HG03520 (cell line): ENCODE data around the gene DPYD.
"Not testable (repeated sequence)": the region's sequence is repeated elsewhere in the genome, so short reads cannot be mapped to it uniquely, and the experiment has no call there.

Experiments
- ATAC-seq: cut with Tn5 transposase; IDR thresholded peaks from one replicate; pipeline ENCODE4 v1.9.1; 2021; ENCODE audit warnings: mild to moderate bottlenecking, moderate library complexity; ENCODE audit not compliant: unreplicated experiment

DPYD gene

GRCh38 chr1:97245026-97245425 lies 675.8 kb downstream of the DPYD start:
- ATAC-seq = no peak

DNA sequence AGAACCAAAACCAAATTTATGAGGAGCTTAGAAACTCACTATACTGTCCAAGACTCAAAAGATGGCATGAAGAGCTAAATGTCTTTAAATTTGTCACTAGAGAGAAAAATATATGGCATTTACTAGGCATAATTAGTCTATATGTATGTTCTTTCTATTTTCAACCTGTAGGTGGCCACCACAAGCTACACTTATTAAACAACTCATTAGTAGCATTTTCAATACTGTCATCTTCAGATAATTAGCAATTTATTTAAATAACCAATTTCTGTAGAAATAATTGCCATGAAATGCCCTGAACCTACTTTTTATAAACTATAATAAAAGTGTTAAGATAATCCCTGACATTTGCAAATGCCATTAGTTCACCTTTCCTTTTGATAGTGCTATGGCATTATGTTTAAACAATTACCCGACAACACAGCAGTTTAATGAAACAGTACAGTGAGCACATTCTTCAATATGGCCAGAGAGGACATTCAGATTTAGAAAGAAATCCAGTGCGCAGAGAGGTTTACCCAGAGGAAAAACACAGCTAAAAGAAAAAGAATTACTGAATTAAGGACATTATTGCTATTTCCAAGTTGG lies 676.8 kb downstream of the DPYD start:
- no peak for ATAC-seq

DNA sequence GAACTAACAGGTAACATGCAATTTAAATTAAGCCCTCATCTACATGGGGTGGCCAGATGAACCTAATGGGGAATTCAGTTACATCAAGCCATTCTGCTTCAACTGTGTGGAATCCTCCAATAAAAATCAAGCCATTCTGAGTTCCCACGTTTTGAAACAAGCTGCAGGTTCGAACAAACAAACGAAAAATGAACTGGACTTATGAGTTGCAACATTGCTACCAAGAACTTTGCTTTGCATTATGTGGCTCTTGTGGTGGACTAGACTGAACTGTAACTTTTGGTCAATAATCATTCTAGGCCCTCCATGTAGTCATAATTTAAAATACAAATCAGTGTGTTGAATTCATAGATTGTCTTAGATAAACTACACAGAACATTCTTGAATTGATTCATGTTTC lies 682.0 kb downstream of the DPYD start:
- no peak for ATAC-seq

- ATAC-seq = not testable (repeated sequence)
Observed at GRCh38 chr1:97231354-97231753, 689.5 kb downstream of the DPYD start.

DNA sequence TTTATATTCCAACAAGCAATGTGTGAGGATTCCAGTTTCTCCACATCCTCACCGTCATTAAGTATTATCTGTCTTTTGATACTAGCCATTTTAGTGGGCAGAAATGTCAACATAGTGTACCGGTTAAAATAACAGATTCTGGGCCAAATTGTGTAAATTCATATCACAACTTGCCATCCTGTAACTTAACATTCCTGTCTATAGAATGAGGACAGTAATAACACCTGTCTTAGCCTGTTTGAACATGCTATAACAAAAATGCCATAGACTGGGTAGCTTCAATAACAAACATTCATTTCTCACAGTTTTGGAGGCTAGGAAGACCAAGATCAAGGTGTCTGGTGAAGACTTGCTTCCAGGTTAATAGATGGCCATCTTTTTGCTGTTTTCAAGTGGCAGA lies 708.2 kb downstream of the DPYD start:
- ATAC-seq = no peak

- ATAC-seq = no peak
Observed at GRCh38 chr1:97210307-97210706, 710.5 kb downstream of the DPYD start.

DNA sequence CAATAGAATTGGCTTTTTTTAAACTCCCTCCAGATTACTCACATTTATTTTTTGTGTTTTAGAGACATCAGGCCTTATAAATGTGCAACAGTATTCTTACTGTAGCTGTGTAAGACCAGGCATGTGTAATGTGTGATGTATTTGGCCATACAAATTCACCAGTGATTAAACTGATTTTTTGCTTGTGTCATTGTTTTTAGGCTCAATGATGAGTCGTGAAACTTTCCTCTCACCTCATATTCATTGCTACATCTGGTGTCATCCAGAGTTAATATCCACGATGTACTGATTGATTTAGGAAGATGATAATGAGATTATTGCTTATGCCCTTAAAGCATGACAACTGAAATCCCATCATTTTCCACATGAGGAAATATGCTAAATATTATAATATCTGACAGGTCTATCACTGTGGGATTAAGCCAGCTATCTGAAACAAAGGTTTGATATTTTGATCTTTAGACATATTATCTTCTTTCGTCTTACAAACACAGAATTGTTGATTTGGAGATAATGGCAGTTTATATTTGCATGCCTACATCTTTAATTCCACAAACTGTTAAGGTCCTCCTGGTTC lies 711.4 kb downstream of the DPYD start:
- no peak for ATAC-seq

DNA sequence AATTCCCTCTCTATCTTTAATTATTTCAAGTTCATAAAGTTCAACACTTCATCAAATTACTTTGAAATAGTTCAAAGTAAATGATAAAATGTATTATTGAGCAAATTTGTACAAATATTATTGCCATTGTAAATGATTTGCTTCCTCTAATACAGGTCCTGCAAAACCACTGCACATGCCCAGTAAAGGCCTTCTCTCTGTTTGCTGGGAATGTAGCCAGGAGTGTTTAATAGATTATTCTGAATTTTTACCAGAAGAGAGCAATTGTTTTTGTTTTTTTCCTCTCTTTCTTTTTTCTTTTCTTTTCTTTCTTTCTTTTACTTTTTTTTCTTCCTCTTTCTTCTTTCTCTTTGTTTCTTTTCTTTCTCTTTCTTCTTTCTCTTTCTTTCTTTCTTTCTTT lies 713.0 kb downstream of the DPYD start:
- ATAC-seq = no peak

DNA sequence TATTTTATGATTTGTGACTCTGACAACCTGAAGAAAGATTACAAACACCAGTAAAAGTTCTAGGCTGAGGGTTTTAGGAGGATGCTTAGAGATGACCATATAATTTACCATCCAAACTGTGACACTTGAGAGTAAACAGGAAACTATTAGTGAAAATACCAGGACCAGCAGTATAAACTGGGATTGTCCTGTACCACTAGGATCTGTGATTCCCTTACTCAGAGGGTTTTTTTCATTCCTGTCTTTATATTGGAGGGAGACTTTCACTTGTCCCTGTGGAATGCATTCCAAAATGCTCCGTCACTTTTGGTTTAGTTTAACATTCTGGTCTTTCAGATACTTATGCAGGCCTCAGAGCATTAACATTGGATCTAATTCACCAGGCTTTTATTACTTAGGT lies 716.4 kb downstream of the DPYD start:
- no peak for ATAC-seq

DNA sequence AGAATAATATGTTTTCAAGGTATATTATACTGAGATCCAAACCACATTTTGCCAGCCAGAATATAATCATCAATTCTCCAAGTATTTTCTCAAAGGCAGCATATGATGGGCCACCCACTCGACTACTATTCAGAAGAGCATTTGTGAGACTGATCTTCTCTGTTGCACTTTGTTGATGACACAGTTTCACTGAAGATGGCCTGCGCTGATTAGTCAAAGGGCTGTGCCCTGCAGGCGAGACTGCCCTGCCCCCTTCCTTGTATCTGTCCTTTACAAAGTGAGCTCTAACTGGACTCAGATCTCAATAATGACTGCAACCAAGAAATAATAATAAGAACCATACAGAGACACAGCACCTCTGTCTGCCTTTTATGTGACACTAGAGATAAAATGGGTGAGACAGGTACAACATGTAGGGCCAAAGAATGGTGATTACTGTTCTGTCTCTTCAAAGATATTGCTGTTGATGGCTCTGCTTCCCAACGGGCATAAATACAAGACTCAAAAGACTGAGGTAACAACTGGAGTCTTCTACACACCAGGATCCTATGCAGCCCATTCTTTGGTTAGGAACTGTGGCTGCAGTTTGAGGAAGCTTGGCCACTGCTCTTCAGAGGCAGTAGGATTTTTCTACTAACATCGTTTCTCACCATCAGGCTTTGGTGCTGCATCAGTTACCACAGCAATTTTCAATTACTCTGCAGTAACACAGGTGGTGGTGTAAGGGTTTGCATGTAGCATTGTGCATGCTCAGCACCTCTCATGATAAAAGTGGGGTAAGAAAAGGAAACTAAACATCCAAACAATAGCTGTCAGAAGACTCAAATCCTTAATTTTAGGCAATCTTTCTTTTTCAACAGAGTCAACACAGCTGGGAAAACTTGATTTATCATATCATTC lies 718.1 kb downstream of the DPYD start:
- ATAC-seq = no peak

DNA sequence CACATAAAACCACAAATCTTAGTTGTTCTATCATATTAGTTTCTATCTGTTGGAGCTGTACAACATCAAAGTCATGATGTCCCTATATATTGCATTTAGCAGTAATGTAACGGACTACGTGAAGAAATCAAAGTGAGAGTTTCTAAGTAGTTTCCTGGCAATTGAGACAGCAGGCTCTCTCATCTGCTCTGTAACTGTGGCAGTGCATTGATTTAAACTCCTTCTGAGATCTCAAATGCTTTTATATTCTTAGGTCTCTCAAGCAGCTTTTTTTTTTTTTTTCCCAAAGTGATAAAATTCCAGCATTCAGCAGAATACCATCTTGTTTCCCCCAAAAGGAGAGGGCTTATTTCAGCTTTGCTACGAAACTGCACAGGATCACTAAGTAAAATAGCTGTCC lies 719.2 kb downstream of the DPYD start:
- ATAC-seq = no peak

DNA sequence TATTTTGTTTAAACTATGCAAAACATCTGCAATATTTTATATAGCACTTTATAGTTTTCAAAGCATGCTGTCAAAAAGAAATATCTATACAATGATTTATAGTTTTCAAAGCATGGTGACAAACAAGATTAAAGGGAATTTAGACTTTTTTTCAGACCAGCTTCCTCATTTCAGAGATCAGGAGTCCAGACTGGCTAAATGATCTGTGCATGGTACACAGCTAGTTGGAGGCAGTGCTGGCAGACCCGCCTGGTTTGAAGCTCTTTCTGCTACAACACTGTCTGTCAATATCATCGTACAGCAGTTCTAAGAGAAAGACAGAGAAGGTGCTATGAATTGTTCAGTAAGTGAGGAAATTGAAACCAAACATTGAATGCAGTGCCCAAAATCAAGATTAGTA lies 720.2 kb downstream of the DPYD start:
- no peak for ATAC-seq

- no peak for ATAC-seq
Observed at GRCh38 chr1:97196825-97197516, 723.9 kb downstream of the DPYD start.

- ATAC-seq = no peak
Observed at GRCh38 chr1:97192872-97193572, 727.8 kb downstream of the DPYD start.

DNA sequence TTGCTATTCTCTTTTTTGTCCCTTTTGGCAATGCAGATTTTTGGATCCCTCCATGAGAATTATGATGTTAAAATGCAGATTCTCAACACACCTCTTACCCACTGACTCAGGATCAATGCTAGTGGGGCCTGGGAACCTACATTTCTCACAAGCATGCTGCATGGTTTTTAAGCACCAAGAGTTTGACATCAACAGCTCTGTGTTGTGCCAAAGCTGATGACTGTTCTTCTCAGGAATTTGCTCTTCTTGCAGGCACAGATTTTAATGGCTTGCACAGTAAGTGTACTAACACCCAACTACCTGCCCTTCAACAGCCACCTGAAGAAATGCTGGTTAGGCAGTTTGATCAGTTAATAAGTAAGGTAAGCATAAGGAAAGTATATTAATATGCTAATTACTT lies 730.5 kb downstream of the DPYD start:
- no peak for ATAC-seq

DNA sequence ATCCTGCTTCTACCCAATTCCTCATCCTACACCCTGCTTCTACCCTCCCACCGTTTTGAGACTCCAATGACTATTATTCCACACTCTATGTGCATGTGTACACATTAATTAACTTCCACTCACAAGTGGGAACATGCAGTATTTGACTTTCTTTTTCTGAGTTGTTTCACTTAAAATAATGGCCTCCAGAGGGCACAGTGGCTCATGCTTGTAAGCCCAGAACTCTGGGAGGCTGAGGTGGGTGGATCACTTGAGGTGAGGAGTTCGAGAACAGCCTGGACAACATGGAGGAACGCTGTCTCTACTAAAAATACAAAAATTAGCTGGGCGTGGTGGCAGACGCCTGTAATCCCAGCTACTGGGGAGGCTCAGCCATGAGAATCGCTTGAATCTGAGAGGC lies 734.5 kb downstream of the DPYD start:
- no peak for ATAC-seq

- ATAC-seq = no peak
Observed at GRCh38 chr1:97174039-97174704, 746.7 kb downstream of the DPYD start.

DNA sequence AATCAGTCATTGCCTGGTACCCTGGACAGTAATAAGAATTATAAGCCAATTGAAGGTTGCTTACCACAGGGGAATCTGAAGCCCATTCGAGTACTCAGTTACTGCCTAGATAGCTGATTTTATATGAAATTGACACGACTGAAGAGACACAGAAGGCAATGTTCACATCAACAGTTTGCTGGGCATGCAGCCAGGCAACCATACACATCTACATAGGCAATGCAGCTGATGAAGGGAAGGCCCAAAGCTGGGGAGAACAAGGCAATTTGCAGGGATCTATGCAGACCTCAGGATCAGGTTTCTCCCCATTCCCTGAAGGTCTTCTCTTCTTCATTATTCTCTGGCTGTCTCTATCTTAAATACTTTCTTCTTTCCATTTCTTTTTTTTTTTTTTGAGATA lies 750.5 kb downstream of the DPYD start:
- ATAC-seq = no peak

DNA sequence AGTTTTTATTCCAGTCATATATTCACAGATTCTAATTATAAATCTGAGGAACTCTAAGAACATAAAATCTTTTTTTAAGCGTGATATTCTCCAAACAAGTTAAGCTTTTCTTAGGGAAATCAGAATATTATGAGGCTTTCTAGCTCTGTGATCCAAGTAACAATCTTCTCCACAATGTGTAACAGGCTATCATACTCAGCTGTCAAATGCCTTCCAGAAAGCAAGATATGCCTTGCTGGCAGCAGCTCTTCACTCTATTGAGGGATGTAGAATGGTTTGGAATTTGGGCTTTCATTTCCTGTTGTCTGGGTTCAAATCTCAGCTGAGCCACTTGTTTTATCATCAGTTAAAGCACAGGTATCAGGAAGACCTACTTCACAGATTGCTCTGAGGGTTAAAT lies 752.8 kb downstream of the DPYD start:
- no peak for ATAC-seq

- ATAC-seq = no peak
Observed at GRCh38 chr1:97167246-97167645, 753.6 kb downstream of the DPYD start.
